ENCODE data around the gene RTN4R.

DNA sequence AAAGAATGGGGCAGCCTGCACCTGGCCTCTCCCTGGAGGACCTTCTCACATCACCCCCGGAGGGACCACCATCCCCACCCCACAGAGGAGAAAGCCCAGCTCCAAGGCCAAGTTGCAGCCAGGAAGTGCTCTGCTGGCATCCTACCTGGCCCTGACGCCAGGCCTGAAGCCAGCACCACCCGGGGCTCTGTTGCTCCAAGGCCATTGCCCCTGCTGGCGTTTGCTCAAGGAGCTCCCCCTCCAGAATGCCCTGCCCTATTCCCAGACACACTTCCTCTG, 10.2 kb downstream of the RTN4R start:
- TF ChIP-seq, protein P1, sequence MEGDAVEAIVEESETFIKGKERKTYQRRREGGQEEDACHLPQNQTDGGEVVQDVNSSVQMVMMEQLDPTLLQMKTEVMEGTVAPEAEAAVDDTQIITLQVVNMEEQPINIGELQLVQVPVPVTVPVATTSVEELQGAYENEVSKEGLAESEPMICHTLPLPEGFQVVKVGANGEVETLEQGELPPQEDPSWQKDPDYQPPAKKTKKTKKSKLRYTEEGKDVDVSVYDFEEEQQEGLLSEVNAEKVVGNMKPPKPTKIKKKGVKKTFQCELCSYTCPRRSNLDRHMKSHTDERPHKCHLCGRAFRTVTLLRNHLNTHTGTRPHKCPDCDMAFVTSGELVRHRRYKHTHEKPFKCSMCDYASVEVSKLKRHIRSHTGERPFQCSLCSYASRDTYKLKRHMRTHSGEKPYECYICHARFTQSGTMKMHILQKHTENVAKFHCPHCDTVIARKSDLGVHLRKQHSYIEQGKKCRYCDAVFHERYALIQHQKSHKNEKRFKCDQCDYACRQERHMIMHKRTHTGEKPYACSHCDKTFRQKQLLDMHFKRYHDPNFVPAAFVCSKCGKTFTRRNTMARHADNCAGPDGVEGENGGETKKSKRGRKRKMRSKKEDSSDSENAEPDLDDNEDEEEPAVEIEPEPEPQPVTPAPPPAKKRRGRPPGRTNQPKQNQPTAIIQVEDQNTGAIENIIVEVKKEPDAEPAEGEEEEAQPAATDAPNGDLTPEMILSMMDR (conservative IDR thresholded peaks at IDR 0.05; ENCODE audit: low read depth, low read length) = no peak
- no peak for TF ChIP-seq EZH2 (IDR thresholded peaks at IDR 0.05; ENCODE audit: low read length, unreplicated experiment)
- TF ChIP-seq EZH2phosphoT487 (IDR thresholded peaks at IDR 0.05; ENCODE audit: borderline replicate concordance, low read length) = no peak

Measured in PC-3 (cell line).